ENCODE measurements around the gene CATSPER2. TPM values are rescaled to one million over a fixed set of nuclear protein-coding genes. Genes with fewer than 3 reads are reported as not detected.
"Not testable (repeated sequence)": the region's sequence is repeated elsewhere in the genome, so short reads cannot be mapped to it uniquely, and the experiment has no call there.

CATSPER2 gene
- 1 to 10 TPM; 2.8 to 4.0 TPM for total RNA-seq
- polyA plus RNA-seq (ENCODE audit: insufficient read length in 6 of 6) = 10 to 100 TPM in 2 of 6 donors, 1 to 10 TPM in 4; 7.5 to 10.6 (median 9.4) TPM
- long read RNA-seq, donor 1 = 0 reads
- long read RNA-seq, donor 2 = 0 reads
- long read RNA-seq, donor 3 = 0 reads
- long read RNA-seq, donor 4 = 0 reads
- long read RNA-seq, donor 5 = 0 reads
- long read RNA-seq, donor 6, partial matches to known transcripts = 0 of 1 reads
- long read RNA-seq, donor 6, other reads (novel, unspliced or antisense) = 0 of 1 reads
- long read RNA-seq, donor 7 = 0 reads
- long read RNA-seq, donor 8 = 0 reads
- long read RNA-seq, donor 9 = 0 reads
- long read RNA-seq, donor 10 = 0 reads
- long read RNA-seq, donor 11 = 0 reads
- long read RNA-seq, donor 12 = 0 reads

- no peaks in the 10 kb centered on the region for H3K9me3 ChIP-seq
- DNase-seq = peak in 1 of 4 donors; percentile 74
- no peak within 1 kb of the TSS for H3K4me3 ChIP-seq
- intact Hi-C loops (cut with DNase I) = no loop called here
- H3K4me1 ChIP-seq = no peaks in the 10 kb centered on the region
- ATAC-seq = no peak
- no peaks in the 10 kb centered on the region for H3K27me3 ChIP-seq
- peaks cover 0 to 4% of the 10 kb centered on the region in 2 donors for H3K36me3 ChIP-seq
- H3K27ac ChIP-seq = no peak within 1 kb of the TSS
- no peak for TF ChIP-seq CTCF (IDR thresholded peaks at IDR 0.05)
Measured at GRCh38 chr15:43648649-43649429, at the start of gene CATSPER2. TSS of gene CATSPER2 (minus strand) at chr15:43648844. CDS start at chr15:43648061, 783 bp downstream.

- H3K27ac ChIP-seq; DNase-seq; H3K4me1 ChIP-seq; H3K4me3 ChIP-seq; H3K36me3 ChIP-seq; intact Hi-C loops (cut with DNase I); H3K27me3 ChIP-seq; H3K9me3 ChIP-seq: not testable (repeated sequence)
- peak; percentile 84 for ATAC-seq
Measured at GRCh38 chr15:43693148-43694022, 44.7 kb upstream of the CATSPER2 start, which contains the start of gene CKMT1A. TSS of gene CKMT1A (plus strand) at chr15:43693859. CDS start at chr15:43694051, 192 bp downstream.

GRCh38 chr15:43692679-43693078 lies 44.0 kb upstream of the CATSPER2 start:
- DNase-seq; H3K4me1 ChIP-seq; H3K36me3 ChIP-seq; H3K27me3 ChIP-seq; intact Hi-C loops (cut with DNase I); H3K4me3 ChIP-seq; H3K9me3 ChIP-seq; H3K27ac ChIP-seq: not testable (repeated sequence)
- peak; percentile 5 for ATAC-seq

- intact Hi-C loops (cut with DNase I); DNase-seq; H3K27ac ChIP-seq; H3K36me3 ChIP-seq; H3K9me3 ChIP-seq; H3K4me1 ChIP-seq; H3K4me3 ChIP-seq; H3K27me3 ChIP-seq: not testable (repeated sequence)
- ATAC-seq = peak; percentile 94
Measured at GRCh38 chr15:43689604-43690301, 41.1 kb upstream of the CATSPER2 start.

GRCh38 chr15:43674175-43674574 lies 25.5 kb upstream of the CATSPER2 start:
- H3K36me3 ChIP-seq; H3K9me3 ChIP-seq; H3K27me3 ChIP-seq; H3K4me1 ChIP-seq; intact Hi-C loops (cut with DNase I); H3K4me3 ChIP-seq; ATAC-seq; H3K27ac ChIP-seq; DNase-seq: not testable (repeated sequence)

- intact Hi-C loops (cut with DNase I); H3K27me3 ChIP-seq; H3K27ac ChIP-seq; DNase-seq; H3K4me3 ChIP-seq; ATAC-seq; H3K4me1 ChIP-seq; H3K9me3 ChIP-seq; H3K36me3 ChIP-seq: not testable (repeated sequence)
Measured at GRCh38 chr15:43666177-43666576, 17.5 kb upstream of the CATSPER2 start.

- H3K4me1 ChIP-seq; H3K9me3 ChIP-seq; ATAC-seq; H3K36me3 ChIP-seq; H3K27me3 ChIP-seq; H3K4me3 ChIP-seq; intact Hi-C loops (cut with DNase I); DNase-seq; H3K27ac ChIP-seq: not testable (repeated sequence)
Measured at GRCh38 chr15:43663333-43663732, 14.7 kb upstream of the CATSPER2 start.

- intact Hi-C loops (cut with DNase I); ATAC-seq; H3K27me3 ChIP-seq: not testable (repeated sequence)
Measured at GRCh38 chr15:43662293-43662692, 13.6 kb upstream of the CATSPER2 start.

GRCh38 chr15:43659727-43660126 lies 11.1 kb upstream of the CATSPER2 start:
- H3K27me3 ChIP-seq; H3K4me3 ChIP-seq; H3K4me1 ChIP-seq; DNase-seq; H3K9me3 ChIP-seq; ATAC-seq; H3K27ac ChIP-seq; intact Hi-C loops (cut with DNase I); H3K36me3 ChIP-seq: not testable (repeated sequence)

More at GRCh38 chr15:43662293-43662692, 13.6 kb upstream of the CATSPER2 start:
- H3K36me3 ChIP-seq, H3K4me3 ChIP-seq, H3K4me1 ChIP-seq, H3K9me3 ChIP-seq, DNase-seq, H3K27ac ChIP-seq: not testable (repeated sequence)

- intact Hi-C loops (cut with DNase I); DNase-seq; ATAC-seq: not testable (repeated sequence)
Measured at GRCh38 chr15:43649430-43649926, 834 bp upstream of the CATSPER2 start.

More at GRCh38 chr15:43649430-43649926, 834 bp upstream of the CATSPER2 start:
- H3K27me3 ChIP-seq, H3K9me3 ChIP-seq, H3K36me3 ChIP-seq, H3K4me1 ChIP-seq, H3K4me3 ChIP-seq, H3K27ac ChIP-seq: not testable (repeated sequence)
